Calu3 (cell line): Measurements from ENCODE around the gene CMKLR1. TPM values are rescaled to one million over a fixed set of nuclear protein-coding genes. Genes with fewer than 3 reads are reported as not detected.

Experiments
- BruUV-seq: library from RNA; stranded (reverse); fragments of 400-500 nt; replicated peaks from 2 replicates; lab custom pipeline; 2021; lab: Mats Ljungman, UMichigan
- CTCF ChIA-PET: fragments of 300-600 bp; sonication (Branson Sonifier 250); formaldehyde crosslinking; loops from one replicate; lab custom pipeline; 2022; ENCODE audit warnings: antibody characterized with exemption; lab: Charles Lee
- DNase-seq: peaks from one replicate; pipeline ENCODE4 v3.0.0; 2022
- H3K27ac Mint-ChIP-seq: one replicate; pipeline ENCODE4 v1.8.0; 2022; ENCODE audit warnings: mixed read lengths; ENCODE audit not compliant: unreplicated experiment
- H3K27me3 Mint-ChIP-seq: one replicate; pipeline ENCODE4 v1.8.0; 2022; ENCODE audit warnings: mixed read lengths; ENCODE audit not compliant: unreplicated experiment
- H3K36me3 Mint-ChIP-seq: one replicate; pipeline ENCODE4 v1.8.0; 2022; ENCODE audit warnings: mild to moderate bottlenecking, moderate library complexity, mixed read lengths; ENCODE audit not compliant: insufficient read depth, unreplicated experiment
- H3K4me1 Mint-ChIP-seq: one replicate; pipeline ENCODE4 v1.8.0; 2022; ENCODE audit warnings: mild to moderate bottlenecking, low read depth, mixed read lengths; ENCODE audit not compliant: unreplicated experiment
- H3K4me3 Mint-ChIP-seq: one replicate; pipeline ENCODE4 v1.8.0; 2022; ENCODE audit warnings: mild to moderate bottlenecking, low read depth, moderate library complexity, mixed read lengths; ENCODE audit not compliant: unreplicated experiment
- H3K9me3 Mint-ChIP-seq: one replicate; pipeline ENCODE4 v1.8.0; 2022; ENCODE audit warnings: low read depth, mixed read lengths; ENCODE audit not compliant: unreplicated experiment
- intact Hi-C: fragments of 100-400 bp; cut with micrococcal nuclease; formaldehyde crosslinking; loops from one replicate; pipeline ENCODE4 v1.10.0; 2022; ENCODE audit not compliant: unreplicated experiment
- total RNA-seq: library from RNA; stranded (reverse); gene quantifications from 2 replicates; pipeline ENCODE4 v1.2.3, GENCODE V29; 2022
- TF ChIP-seq, protein P1 (sequence below): fragments of 200-600 bp; IDR thresholded peaks from one replicate; pipeline ENCODE4 v1.8.0; 2022; ENCODE audit warnings: antibody characterized with exemption; ENCODE audit not compliant: unreplicated experiment

The CMKLR1 gene
- total RNA-seq, 1 experiment from 2014 or later = not detected

DNA sequence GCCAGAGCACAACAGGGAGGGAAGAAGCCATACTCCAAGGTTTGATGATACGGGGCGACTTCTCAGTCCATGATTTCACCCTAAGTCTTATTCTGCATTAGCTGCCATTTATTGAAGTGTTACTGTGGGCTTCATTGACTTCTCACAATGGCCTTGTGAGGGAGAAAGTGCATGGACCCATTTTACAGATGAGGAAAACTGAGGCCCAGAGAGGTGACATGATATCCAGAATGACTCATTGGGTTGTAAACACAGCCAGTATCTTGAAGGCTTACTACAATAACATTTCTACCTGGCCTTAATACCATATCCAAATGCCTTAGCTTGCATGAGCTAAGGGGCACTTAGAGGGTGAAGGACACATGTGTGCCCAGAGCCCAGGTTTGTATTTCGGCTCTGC, 100.6 kb downstream of the CMKLR1 start:
- CTCF ChIA-PET = interaction anchor here (0.6 kb wide), 1 partner anchor 8 kb away, joined by 6 read pairs; no protein-coding TSS in a partner anchor
- Mint-ChIP-seq H3K27ac (no peak overlapping the region), H3K27me3 (peaks cover 39% of the 10 kb centered on the region), H3K36me3 (no peaks in the 10 kb centered on the region), H3K9me3 (no peaks in the 10 kb centered on the region), H3K4me3 (no peak overlapping the region), H3K4me1 (no peaks in the 10 kb centered on the region)
- TF ChIP-seq, protein P1, sequence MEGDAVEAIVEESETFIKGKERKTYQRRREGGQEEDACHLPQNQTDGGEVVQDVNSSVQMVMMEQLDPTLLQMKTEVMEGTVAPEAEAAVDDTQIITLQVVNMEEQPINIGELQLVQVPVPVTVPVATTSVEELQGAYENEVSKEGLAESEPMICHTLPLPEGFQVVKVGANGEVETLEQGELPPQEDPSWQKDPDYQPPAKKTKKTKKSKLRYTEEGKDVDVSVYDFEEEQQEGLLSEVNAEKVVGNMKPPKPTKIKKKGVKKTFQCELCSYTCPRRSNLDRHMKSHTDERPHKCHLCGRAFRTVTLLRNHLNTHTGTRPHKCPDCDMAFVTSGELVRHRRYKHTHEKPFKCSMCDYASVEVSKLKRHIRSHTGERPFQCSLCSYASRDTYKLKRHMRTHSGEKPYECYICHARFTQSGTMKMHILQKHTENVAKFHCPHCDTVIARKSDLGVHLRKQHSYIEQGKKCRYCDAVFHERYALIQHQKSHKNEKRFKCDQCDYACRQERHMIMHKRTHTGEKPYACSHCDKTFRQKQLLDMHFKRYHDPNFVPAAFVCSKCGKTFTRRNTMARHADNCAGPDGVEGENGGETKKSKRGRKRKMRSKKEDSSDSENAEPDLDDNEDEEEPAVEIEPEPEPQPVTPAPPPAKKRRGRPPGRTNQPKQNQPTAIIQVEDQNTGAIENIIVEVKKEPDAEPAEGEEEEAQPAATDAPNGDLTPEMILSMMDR = no peak
- no TSS peak for BruUV-seq
- intact Hi-C loops = no loop called here
- no peak for DNase-seq

Other genes starting within 250 kb of the CMKLR1 start
- gene WSCD2, start 210.0 kb downstream of the CMKLR1 start, total RNA-seq = not detected in 2 replicates
- 14.3 and 15.4 TPM in 2 replicates for gene FICD, start 176.0 kb upstream of the CMKLR1 start, total RNA-seq
- 91.7 and 98.7 TPM in 2 replicates for gene SART3, start 221.9 kb upstream of the CMKLR1 start, total RNA-seq
- gene ISCU, start 223.3 kb upstream of the CMKLR1 start, total RNA-seq = 71.6 and 85.8 TPM in 2 replicates